GM21723 (cell line): ENCODE measurements around the gene ZC2HC1B.
A peak's percentile ranks its signal among the peaks of the same experiment; 100 is the strongest.
"Not testable (repeated sequence)": the region's sequence is repeated elsewhere in the genome, so short reads cannot be mapped to it uniquely, and the experiment has no call there.

ENCODE experiments used
- ATAC-seq: cut with Tn5 transposase; IDR thresholded peaks from one replicate; pipeline ENCODE4 v1.9.1; 2021; ENCODE audit warnings: mild to moderate bottlenecking, moderate library complexity; ENCODE audit not compliant: unreplicated experiment

Gene ZC2HC1B

GRCh38 chr6:143864234-143864633, at the start of gene ZC2HC1B:
Gene ZC2HC1B (plus strand): TSS chr6:143864474. CDS start chr6:143864540, 66 bp downstream.
- ATAC-seq: no peak

GRCh38 chr6:143817621-143818020, 46.7 kb upstream of the ZC2HC1B start:
- ATAC-seq: no peak

GRCh38 chr6:143821359-143821758, 42.9 kb upstream of the ZC2HC1B start:
- no peak for ATAC-seq

- no peak for ATAC-seq
Measured at GRCh38 chr6:143822584-143823024, 41.7 kb upstream of the ZC2HC1B start.

GRCh38 chr6:143823548-143823947, 40.7 kb upstream of the ZC2HC1B start:
- ATAC-seq: no peak

- no peak for ATAC-seq
Measured at GRCh38 chr6:143828572-143828971, 35.7 kb upstream of the ZC2HC1B start.

GRCh38 chr6:143836150-143836549, 28.1 kb upstream of the ZC2HC1B start:
- no peak for ATAC-seq

GRCh38 chr6:143838395-143838794, 25.9 kb upstream of the ZC2HC1B start:
- ATAC-seq: no peak

GRCh38 chr6:143839196-143839595, 25.1 kb upstream of the ZC2HC1B start:
- no peak for ATAC-seq

- no peak for ATAC-seq
Measured at GRCh38 chr6:143840595-143841265, 23.5 kb upstream of the ZC2HC1B start.

GRCh38 chr6:143842461-143842901, 21.8 kb upstream of the ZC2HC1B start:
- peak; percentile 25 for ATAC-seq

- peak; percentile 100 for ATAC-seq
Measured at GRCh38 chr6:143842902-143843676, 21.2 kb upstream of the ZC2HC1B start, which contains the start of gene LTV1. Gene LTV1 (plus strand): TSS chr6:143843338. CDS start chr6:143843478, 140 bp downstream.

- ATAC-seq: peak; percentile 9
Measured at GRCh38 chr6:143843677-143843999, 20.6 kb upstream of the ZC2HC1B start.

- ATAC-seq: no peak
Measured at GRCh38 chr6:143844006-143844405, 20.3 kb upstream of the ZC2HC1B start.

- ATAC-seq: no peak
Measured at GRCh38 chr6:143845033-143845432, 19.2 kb upstream of the ZC2HC1B start.

GRCh38 chr6:143851706-143852105, 12.6 kb upstream of the ZC2HC1B start:
- ATAC-seq: not testable (repeated sequence)

- not testable (repeated sequence) for ATAC-seq
Measured at GRCh38 chr6:143855057-143855456, 9.2 kb upstream of the ZC2HC1B start.

GRCh38 chr6:143856762-143857161, 7.5 kb upstream of the ZC2HC1B start:
- ATAC-seq: not testable (repeated sequence)

- ATAC-seq: no peak
Measured at GRCh38 chr6:143857651-143858050, 6.6 kb upstream of the ZC2HC1B start.

GRCh38 chr6:143859891-143860660, 4.2 kb upstream of the ZC2HC1B start:
- no peak for ATAC-seq

- no peak for ATAC-seq
Measured at GRCh38 chr6:143863771-143864170, 503 bp upstream of the ZC2HC1B start.
